ENCODE results near the gene PI16. TPM values are rescaled to one million over a fixed set of nuclear protein-coding genes. Genes with fewer than 3 reads are reported as not detected.

Gene PI16
- total RNA-seq, 1 experiment from 2014 or later = 0.07 TPM

DNA sequence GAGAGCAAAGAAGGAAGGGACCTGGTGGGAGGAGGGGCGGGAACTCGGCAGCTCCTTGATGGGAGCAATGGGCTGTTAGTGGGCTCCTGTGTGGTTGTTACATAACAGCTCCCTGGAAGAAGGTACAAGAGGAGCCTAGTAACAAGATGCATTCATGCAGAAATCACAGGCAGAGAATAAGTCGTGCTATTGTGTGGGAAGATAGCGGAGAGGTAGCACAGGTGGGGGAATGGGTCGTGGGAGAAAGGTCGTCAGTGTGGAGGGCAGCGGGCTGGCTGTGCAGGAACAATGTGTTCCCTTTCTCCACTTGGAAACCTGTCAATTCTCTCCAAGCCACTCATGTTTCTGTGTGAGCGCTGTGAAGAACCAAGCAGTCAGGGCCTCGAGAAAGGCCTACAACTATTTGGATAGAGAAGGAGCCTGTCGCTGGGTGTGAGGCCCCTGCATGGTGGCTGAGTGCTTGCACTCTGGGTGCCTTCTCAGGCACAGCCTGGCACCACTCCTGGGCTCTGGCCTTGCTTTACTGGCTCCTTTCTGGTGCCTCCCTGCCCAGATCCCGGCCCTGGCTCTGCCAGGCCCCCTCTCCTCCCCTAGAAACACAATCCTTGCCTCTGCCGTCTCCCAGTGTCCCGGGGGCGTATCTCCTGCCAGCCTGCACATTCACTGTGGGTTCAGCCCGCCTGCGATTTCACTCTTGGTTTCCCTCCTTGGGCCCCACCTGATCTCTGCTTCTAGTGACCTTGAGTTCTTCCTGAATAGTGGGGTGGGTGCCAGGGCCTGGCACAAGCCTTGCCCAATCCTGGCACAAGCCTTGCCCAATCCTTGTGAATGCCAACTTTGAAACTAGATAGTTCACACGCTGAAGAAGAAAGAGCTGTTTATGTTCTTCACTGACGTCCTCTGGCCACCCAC, 43.5 kb downstream of the PI16 start:
- H3K4me3 ChIP-seq (ENCODE audit: low read length) = no peak overlapping the region
- H3K4me2 ChIP-seq (ENCODE audit: low read length) = no peak overlapping the region
- no peaks in the 10 kb centered on the region for H4K20me1 ChIP-seq (ENCODE audit: low read length)
- CTCF ChIA-PET = no interaction called here
- no peak for DNase-seq
- H3K4me1 ChIP-seq (ENCODE audit: insufficient read depth, low read length) = no peaks in the 10 kb centered on the region
- no peaks in the 10 kb centered on the region for H3K27me3 ChIP-seq (ENCODE audit: low read length)
- H3K9ac ChIP-seq (ENCODE audit: low read length) = no peak overlapping the region
- H3K79me2 ChIP-seq (ENCODE audit: low read length) = no peaks in the 10 kb centered on the region
- intact Hi-C loops (cut with micrococcal nuclease) = no loop called here
- POLR2A ChIA-PET (ENCODE audit: unreplicated experiment) = interaction anchor here (0.7 kb wide), 1 partner anchor 269 kb away, joined by 3 read pairs; no protein-coding TSS in a partner anchor
- no peaks in the 10 kb centered on the region for H3K9me3 ChIP-seq (ENCODE audit: low read length)
- ATAC-seq = no peak
- no peak overlapping the region for H2AFZ ChIP-seq (ENCODE audit: low read length)
- H3K36me3 ChIP-seq (ENCODE audit: low read depth, low read length) = no peaks in the 10 kb centered on the region
- no TSS peak for BruUV-seq (replicated peaks)
- no peaks in the 10 kb centered on the region for H3K9me2 ChIP-seq (replicated peaks; ENCODE audit: low read length)
- H3K27ac ChIP-seq (ENCODE audit: low read length) = no peak overlapping the region
- H3F3A ChIP-seq (ENCODE audit: low read length, unreplicated experiment) = no peaks in the 10 kb centered on the region
- TF ChIP-seq, protein P1, sequence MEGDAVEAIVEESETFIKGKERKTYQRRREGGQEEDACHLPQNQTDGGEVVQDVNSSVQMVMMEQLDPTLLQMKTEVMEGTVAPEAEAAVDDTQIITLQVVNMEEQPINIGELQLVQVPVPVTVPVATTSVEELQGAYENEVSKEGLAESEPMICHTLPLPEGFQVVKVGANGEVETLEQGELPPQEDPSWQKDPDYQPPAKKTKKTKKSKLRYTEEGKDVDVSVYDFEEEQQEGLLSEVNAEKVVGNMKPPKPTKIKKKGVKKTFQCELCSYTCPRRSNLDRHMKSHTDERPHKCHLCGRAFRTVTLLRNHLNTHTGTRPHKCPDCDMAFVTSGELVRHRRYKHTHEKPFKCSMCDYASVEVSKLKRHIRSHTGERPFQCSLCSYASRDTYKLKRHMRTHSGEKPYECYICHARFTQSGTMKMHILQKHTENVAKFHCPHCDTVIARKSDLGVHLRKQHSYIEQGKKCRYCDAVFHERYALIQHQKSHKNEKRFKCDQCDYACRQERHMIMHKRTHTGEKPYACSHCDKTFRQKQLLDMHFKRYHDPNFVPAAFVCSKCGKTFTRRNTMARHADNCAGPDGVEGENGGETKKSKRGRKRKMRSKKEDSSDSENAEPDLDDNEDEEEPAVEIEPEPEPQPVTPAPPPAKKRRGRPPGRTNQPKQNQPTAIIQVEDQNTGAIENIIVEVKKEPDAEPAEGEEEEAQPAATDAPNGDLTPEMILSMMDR (conservative IDR thresholded peaks at IDR 0.05; ENCODE audit: low read depth, low read length) = no peak
- TF ChIP-seq EZH2phosphoT487 (IDR thresholded peaks at IDR 0.05; ENCODE audit: borderline replicate concordance, low read length) = no peak
- TF ChIP-seq EZH2 (IDR thresholded peaks at IDR 0.05; ENCODE audit: low read length, unreplicated experiment) = no peak

DNA sequence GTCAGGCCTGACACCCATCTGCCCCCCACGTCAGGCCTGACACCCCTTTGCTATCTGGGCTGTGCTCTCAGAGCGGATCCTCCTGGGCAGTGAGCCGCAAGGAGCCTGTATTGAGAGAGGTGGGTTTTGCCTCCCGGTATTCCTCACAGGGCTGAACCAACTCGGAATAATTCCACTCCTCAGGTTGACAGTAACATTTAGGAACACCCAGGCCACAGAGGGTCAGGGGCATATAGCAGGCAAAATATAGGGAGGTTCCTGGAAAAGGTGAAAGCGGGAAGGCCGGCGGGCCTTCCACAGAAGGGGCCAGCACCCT, 44.1 kb downstream of the PI16 start:
- no peaks in the 10 kb centered on the region for H3K79me2 ChIP-seq (ENCODE audit: low read length)
- H3K9ac ChIP-seq (ENCODE audit: low read length) = no peak overlapping the region
- H2AFZ ChIP-seq (ENCODE audit: low read length) = no peak overlapping the region
- H3F3A ChIP-seq (ENCODE audit: low read length, unreplicated experiment) = no peaks in the 10 kb centered on the region
- no peaks in the 10 kb centered on the region for H3K4me1 ChIP-seq (ENCODE audit: insufficient read depth, low read length)
- no TSS peak for BruUV-seq (replicated peaks)
- intact Hi-C loops (cut with micrococcal nuclease) = no loop called here
- no peak for ATAC-seq
- no peaks in the 10 kb centered on the region for H3K9me2 ChIP-seq (replicated peaks; ENCODE audit: low read length)
- no peak for DNase-seq
- ChIA-PET CTCF (no interaction called here), POLR2A (ENCODE audit: unreplicated experiment) (interaction anchor here (0.7 kb wide), 1 partner anchor 268 kb away, joined by 3 read pairs; no protein-coding TSS in a partner anchor)
- no peaks in the 10 kb centered on the region for H4K20me1 ChIP-seq (ENCODE audit: low read length)
- H3K4me2 ChIP-seq (ENCODE audit: low read length) = no peak overlapping the region
- H3K9me3 ChIP-seq (ENCODE audit: low read length) = no peaks in the 10 kb centered on the region
- H3K4me3 ChIP-seq (ENCODE audit: low read length) = no peak overlapping the region
- H3K27me3 ChIP-seq (ENCODE audit: low read length) = no peaks in the 10 kb centered on the region
- no peak for TF ChIP-seq EZH2phosphoT487 (IDR thresholded peaks at IDR 0.05; ENCODE audit: borderline replicate concordance, low read length)
- TF ChIP-seq, protein P1 (conservative IDR thresholded peaks at IDR 0.05; ENCODE audit: low read depth, low read length) = no peak
- no peak for TF ChIP-seq EZH2 (IDR thresholded peaks at IDR 0.05; ENCODE audit: low read length, unreplicated experiment)
- H3K36me3 ChIP-seq (ENCODE audit: low read depth, low read length) = no peaks in the 10 kb centered on the region
- H3K27ac ChIP-seq (ENCODE audit: low read length) = no peak overlapping the region

DNA sequence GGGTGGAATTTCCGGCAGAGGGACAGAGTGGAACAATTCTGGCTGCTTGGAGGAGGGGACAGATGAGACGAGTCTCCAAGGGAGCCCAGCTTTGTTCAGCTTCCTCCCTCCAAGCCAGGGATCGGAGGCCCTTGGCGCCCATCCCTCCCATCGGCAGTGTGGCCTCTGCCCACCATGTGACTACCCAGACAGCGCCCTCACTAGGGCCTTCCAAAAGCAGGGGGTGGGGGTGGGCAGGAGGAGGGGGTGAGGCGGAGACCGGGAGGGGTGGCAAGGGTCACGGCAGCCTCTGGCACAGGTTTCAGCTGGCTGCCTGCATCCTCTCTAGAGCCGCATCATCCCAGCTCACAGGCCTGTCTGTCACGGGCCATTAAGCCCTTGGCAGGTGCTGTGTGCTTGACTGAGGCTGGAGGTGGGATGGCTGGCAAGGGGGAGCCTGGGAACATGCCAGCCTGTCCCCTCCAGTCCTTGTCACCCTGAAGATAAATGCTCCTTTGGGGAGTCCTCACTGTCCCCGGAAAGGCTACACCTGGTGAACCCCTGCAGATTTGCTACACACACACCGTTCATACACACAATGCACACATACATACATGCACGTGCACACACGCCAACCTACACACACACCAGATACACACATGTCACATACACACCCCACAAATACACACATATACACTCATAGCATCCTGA, 44.7 kb downstream of the PI16 start:
- Histone ChIP-seq H3K4me2 (ENCODE audit: low read length) (no peak overlapping the region), H3K79me2 (ENCODE audit: low read length) (no peaks in the 10 kb centered on the region), H3K4me1 (ENCODE audit: insufficient read depth, low read length) (no peaks in the 10 kb centered on the region), H3K27me3 (ENCODE audit: low read length) (no peaks in the 10 kb centered on the region), H3K27ac (ENCODE audit: low read length) (no peak overlapping the region), H3K9me2 (replicated peaks; ENCODE audit: low read length) (no peaks in the 10 kb centered on the region), H3K36me3 (ENCODE audit: low read depth, low read length) (no peaks in the 10 kb centered on the region), H2AFZ (ENCODE audit: low read length) (no peak overlapping the region), H4K20me1 (ENCODE audit: low read length) (no peaks in the 10 kb centered on the region), H3K4me3 (ENCODE audit: low read length) (no peak overlapping the region), H3K9me3 (ENCODE audit: low read length) (no peaks in the 10 kb centered on the region), H3F3A (ENCODE audit: low read length, unreplicated experiment) (no peaks in the 10 kb centered on the region), H3K9ac (ENCODE audit: low read length) (no peak overlapping the region)
- TF ChIP-seq EZH2phosphoT487 (IDR thresholded peaks at IDR 0.05; ENCODE audit: borderline replicate concordance, low read length) = no peak
- TF ChIP-seq, protein P1 (conservative IDR thresholded peaks at IDR 0.05; ENCODE audit: low read depth, low read length) = no peak
- no peak for TF ChIP-seq EZH2 (IDR thresholded peaks at IDR 0.05; ENCODE audit: low read length, unreplicated experiment)
- POLR2A ChIA-PET (ENCODE audit: unreplicated experiment) = no interaction called here
- CTCF ChIA-PET = no interaction called here
- BruUV-seq (replicated peaks) = no TSS peak
- intact Hi-C loops (cut with micrococcal nuclease) = no loop called here
- no peak for ATAC-seq
- DNase-seq = no peak

Measured in PC-3 (cell line).